Astrocyte (in vitro differentiated cells and primary cell): Measurements from ENCODE around the gene IL21R. TPM values are rescaled to one million over a fixed set of nuclear protein-coding genes. Genes with fewer than 3 reads are reported as not detected.
"Not testable (repeated sequence)": the region's sequence is repeated elsewhere in the genome, so short reads cannot be mapped to it uniquely, and the experiment has no call there.

Source experiments
- DNase-seq: peaks from one replicate; pipeline ENCODE4 v3.0.0-alpha.2; 2010; ENCODE audit warnings: low read depth
- FAIRE-seq: peaks from 2 replicates; lab custom pipeline; 2011; peaks lifted over from hg19 to GRCh38; lab: Jason Lieb, UNC
- H2AFZ ChIP-seq: 2 replicates; pipeline ENCODE4 v1.6.0; 2012; ENCODE audit warnings: low read depth, low read length, inconsistent platforms
- H3K27ac ChIP-seq: 2 replicates; pipeline ENCODE4 v1.5.1; 2011; ENCODE audit warnings: low read depth, low read length, inconsistent platforms
- H3K27me3 ChIP-seq: 2 replicates; pipeline ENCODE4 v1.6.0; 2011; ENCODE audit warnings: low read length, inconsistent platforms; ENCODE audit not compliant: insufficient read depth
- H3K36me3 ChIP-seq: 2 replicates; pipeline ENCODE4 v1.5.1; 2011; ENCODE audit warnings: low read length, inconsistent platforms; ENCODE audit not compliant: insufficient read depth
- H3K4me1 ChIP-seq: 2 replicates; pipeline ENCODE4 v1.5.1; 2011; ENCODE audit warnings: low read length, inconsistent platforms; ENCODE audit not compliant: insufficient read depth
- H3K4me2 ChIP-seq: 2 replicates; pipeline ENCODE4 v1.6.0; 2012; ENCODE audit warnings: low read length, inconsistent platforms
- H3K4me3 ChIP-seq: 2 replicates; pipeline ENCODE4 v1.5.1; 2011; ENCODE audit warnings: low read depth, mild to moderate bottlenecking, low read length, inconsistent platforms; ENCODE audit not compliant: insufficient read depth
- H3K79me2 ChIP-seq: 2 replicates; pipeline ENCODE4 v1.6.0; 2012; ENCODE audit warnings: mild to moderate bottlenecking, low read length, inconsistent platforms; ENCODE audit not compliant: insufficient read depth
- H3K9ac ChIP-seq: 2 replicates; pipeline ENCODE4 v1.6.0; 2012; ENCODE audit warnings: mild to moderate bottlenecking, low read length, inconsistent platforms
- H3K9me3 ChIP-seq: 2 replicates; pipeline ENCODE4 v1.5.1; 2012; ENCODE audit warnings: low read depth, mild to moderate bottlenecking, low read length, inconsistent platforms; ENCODE audit not compliant: insufficient read depth
- H4K20me1 ChIP-seq: 2 replicates; pipeline ENCODE4 v1.6.0; 2012; ENCODE audit warnings: low read length, inconsistent platforms; ENCODE audit not compliant: insufficient read depth
- H3K27ac Mint-ChIP-seq: one replicate; pipeline ENCODE4 v1.8.0; 2021; ENCODE audit warnings: mild to moderate bottlenecking, mixed read lengths; ENCODE audit not compliant: unreplicated experiment
- H3K27me3 Mint-ChIP-seq: one replicate; pipeline ENCODE4 v1.8.0; 2021; ENCODE audit warnings: low read depth, mixed read lengths; ENCODE audit not compliant: unreplicated experiment
- H3K36me3 Mint-ChIP-seq: one replicate; pipeline ENCODE4 v1.8.0; 2021; ENCODE audit warnings: low read depth, mixed read lengths; ENCODE audit not compliant: unreplicated experiment
- H3K4me1 Mint-ChIP-seq: one replicate; pipeline ENCODE4 v1.8.0; 2021; ENCODE audit warnings: low read depth, mixed read lengths; ENCODE audit not compliant: unreplicated experiment
- H3K4me3 Mint-ChIP-seq: one replicate; pipeline ENCODE4 v1.8.0; 2021; ENCODE audit warnings: mild to moderate bottlenecking, moderate library complexity, mixed read lengths; ENCODE audit not compliant: unreplicated experiment
- H3K9me3 Mint-ChIP-seq: one replicate; pipeline ENCODE4 v1.8.0; 2021; ENCODE audit warnings: mild to moderate bottlenecking, mixed read lengths; ENCODE audit not compliant: unreplicated experiment
- EZH2 ChIP-seq: IDR thresholded peaks from 2 replicates; pipeline ENCODE4 v1.6.1; 2012; ENCODE audit warnings: mild to moderate bottlenecking, low read length, inconsistent platforms; ENCODE audit not compliant: insufficient read depth
- total RNA-seq: library from RNA; stranded (reverse); gene quantifications from 2 replicates; pipeline ENCODE4 v1.2.1, GENCODE V29; 2021
- TF ChIP-seq, protein P1 (sequence below): IDR thresholded peaks from 2 replicates; pipeline ENCODE4 v1.5.1; 2011; ENCODE audit warnings: low read depth, mild to moderate bottlenecking, inconsistent platforms, low read length, moderate library complexity; ENCODE audit not compliant: insufficient read depth

The IL21R gene
- total RNA-seq, 1 donor from 2014 or later = 1.8 TPM

DNA sequence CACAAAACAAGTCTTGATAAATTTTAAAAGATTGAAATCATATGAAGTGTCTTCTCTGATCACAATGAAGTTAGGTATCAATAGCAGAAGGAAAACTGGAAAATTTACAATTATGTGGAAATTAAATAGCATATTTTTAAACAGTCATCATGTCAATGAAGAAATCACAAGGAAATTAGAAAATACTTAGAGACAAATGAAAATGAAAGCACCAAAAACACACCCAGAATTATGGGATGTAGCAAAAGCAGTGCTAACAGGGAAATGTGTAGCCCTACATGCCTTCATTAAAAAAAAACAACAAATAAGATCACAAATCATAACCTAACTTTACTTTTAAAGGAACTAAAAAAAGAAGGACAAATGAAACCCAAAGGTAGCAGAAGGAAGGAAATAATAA lies 7.5 kb upstream of the IL21R start:
- Histone ChIP-seq H3K4me3 (no peak overlapping the region), H3K9me3 (peaks cover 3% of the 10 kb centered on the region), H3K27ac (no peak overlapping the region), H3K9ac (no peak overlapping the region), H3K79me2 (no peaks in the 10 kb centered on the region), H2AFZ (no peak overlapping the region), H3K36me3 (no peaks in the 10 kb centered on the region), H3K4me1 (no peaks in the 10 kb centered on the region), H4K20me1 (no peaks in the 10 kb centered on the region), H3K4me2 (no peak overlapping the region), H3K27me3 (peaks cover 3% of the 10 kb centered on the region)
- peaks cover 11% of the 10 kb centered on the region for H3K9me3 Mint-ChIP-seq
- no peak for FAIRE-seq
- H3K27me3 Mint-ChIP-seq = peaks cover 5% of the 10 kb centered on the region
- no peak for DNase-seq
- H3K36me3 Mint-ChIP-seq = no peaks in the 10 kb centered on the region
- peaks cover 3% of the 10 kb centered on the region for H3K4me1 Mint-ChIP-seq
- TF ChIP-seq, protein P1, sequence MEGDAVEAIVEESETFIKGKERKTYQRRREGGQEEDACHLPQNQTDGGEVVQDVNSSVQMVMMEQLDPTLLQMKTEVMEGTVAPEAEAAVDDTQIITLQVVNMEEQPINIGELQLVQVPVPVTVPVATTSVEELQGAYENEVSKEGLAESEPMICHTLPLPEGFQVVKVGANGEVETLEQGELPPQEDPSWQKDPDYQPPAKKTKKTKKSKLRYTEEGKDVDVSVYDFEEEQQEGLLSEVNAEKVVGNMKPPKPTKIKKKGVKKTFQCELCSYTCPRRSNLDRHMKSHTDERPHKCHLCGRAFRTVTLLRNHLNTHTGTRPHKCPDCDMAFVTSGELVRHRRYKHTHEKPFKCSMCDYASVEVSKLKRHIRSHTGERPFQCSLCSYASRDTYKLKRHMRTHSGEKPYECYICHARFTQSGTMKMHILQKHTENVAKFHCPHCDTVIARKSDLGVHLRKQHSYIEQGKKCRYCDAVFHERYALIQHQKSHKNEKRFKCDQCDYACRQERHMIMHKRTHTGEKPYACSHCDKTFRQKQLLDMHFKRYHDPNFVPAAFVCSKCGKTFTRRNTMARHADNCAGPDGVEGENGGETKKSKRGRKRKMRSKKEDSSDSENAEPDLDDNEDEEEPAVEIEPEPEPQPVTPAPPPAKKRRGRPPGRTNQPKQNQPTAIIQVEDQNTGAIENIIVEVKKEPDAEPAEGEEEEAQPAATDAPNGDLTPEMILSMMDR = no peak
- TF ChIP-seq EZH2 = no peak
- no peak overlapping the region for H3K4me3 Mint-ChIP-seq
- H3K27ac Mint-ChIP-seq = no peak overlapping the region

DNA sequence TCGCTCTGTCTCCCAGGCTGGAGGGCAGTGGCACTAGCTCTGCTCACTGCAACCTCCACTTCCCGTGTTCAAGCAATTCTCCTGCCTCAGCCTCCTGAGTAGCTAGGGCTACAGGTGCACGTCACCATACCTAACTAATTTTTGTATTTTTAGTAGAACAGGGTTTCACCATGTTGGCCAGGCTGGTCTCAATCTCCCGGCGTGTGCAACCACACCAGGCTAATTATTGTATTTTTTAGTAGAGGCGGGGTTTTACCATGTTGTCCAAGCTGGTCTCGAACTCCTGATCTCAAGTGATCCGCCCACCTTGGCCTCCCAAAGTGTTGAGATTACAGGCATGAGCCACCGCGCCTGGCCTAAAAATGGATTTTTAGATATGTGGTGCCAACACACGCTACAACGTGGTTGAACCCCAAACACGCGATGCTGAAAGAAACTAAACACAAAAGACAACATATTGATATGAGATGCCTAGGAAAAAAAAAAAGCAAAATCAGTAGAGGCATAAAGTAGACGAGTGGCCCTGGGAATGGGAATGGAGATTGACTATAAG lies 3.6 kb upstream of the IL21R start:
- not testable (repeated sequence) for H3K4me3 Mint-ChIP-seq, H3K4me3 ChIP-seq, H3K9me3 ChIP-seq, H3K36me3 Mint-ChIP-seq, H2AFZ ChIP-seq, H3K79me2 ChIP-seq, H4K20me1 ChIP-seq, H3K27me3 Mint-ChIP-seq, H3K36me3 ChIP-seq, H3K4me1 Mint-ChIP-seq, H3K4me2 ChIP-seq, H3K27me3 ChIP-seq, H3K27ac ChIP-seq, FAIRE-seq, H3K9ac ChIP-seq, H3K9me3 Mint-ChIP-seq, DNase-seq, H3K27ac Mint-ChIP-seq
- peaks cover 21% of the 10 kb centered on the region for H3K4me1 ChIP-seq

DNA sequence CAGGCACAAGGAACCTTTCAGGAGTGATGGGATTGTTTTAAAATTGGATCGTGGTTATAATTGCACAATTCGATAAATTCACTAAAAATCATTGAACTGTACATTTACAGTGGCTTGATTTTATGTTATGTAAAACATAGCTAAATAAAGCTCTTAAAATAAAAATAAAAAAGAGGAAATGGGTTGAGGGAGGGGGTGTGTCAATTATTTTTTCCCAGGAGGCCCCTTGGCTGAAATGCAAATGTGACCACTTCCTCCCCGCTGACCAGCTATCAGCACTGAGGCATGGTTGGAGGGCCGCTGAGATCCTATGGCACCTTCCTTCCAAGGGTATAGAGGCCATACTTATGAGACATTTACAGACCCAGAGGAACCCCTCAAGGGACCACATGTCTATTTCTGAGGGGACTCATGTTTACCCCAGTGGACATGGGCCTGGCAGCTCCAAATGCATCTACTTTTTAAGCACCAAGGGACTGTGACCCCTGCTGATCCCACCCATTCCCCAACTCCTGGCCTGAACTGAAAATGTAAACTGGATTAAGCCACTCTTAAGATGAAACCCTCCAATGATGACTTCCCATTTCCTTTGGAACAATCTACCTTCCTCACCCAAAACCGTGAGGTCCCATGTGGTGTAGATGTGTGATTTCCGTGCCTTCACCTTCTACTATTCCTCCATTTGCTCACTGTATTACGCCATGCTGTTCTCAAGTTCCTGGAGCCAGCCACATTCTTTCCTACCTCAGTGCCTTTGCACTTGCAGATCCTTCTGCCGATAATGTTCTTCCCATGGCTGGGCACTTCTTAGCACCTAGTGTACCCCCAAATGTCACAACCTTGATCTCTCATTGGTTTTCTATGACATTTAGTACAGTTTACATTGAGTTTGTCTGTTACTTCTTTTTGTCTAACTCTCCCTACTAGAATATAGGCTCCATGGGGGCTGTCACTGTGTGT lies 2.8 kb upstream of the IL21R start:
- no peak overlapping the region for H3K27ac ChIP-seq

More for the DNA sequence above, 2.8 kb upstream of the IL21R start:
- no peaks in the 10 kb centered on the region for H4K20me1 ChIP-seq
- H3K4me3 ChIP-seq = no peak overlapping the region
- Mint-ChIP-seq H3K36me3 (no peaks in the 10 kb centered on the region), H3K27ac (no peak overlapping the region), H3K9me3 (peaks cover 5% of the 10 kb centered on the region), H3K27me3 (no peaks in the 10 kb centered on the region), H3K4me1 (peaks cover 8% of the 10 kb centered on the region), H3K4me3 (no peak overlapping the region)
- FAIRE-seq (no peak), DNase-seq (no peak)
- H3K9ac ChIP-seq = no peak overlapping the region
- H3K4me1 ChIP-seq = peaks cover 21% of the 10 kb centered on the region
- no peaks in the 10 kb centered on the region for H3K9me3 ChIP-seq
- no peaks in the 10 kb centered on the region for H3K36me3 ChIP-seq
- no peaks in the 10 kb centered on the region for H3K79me2 ChIP-seq
- no peak for TF ChIP-seq EZH2
- TF ChIP-seq, protein P1 = no peak
- no peak overlapping the region for H2AFZ ChIP-seq
- no peak overlapping the region for H3K4me2 ChIP-seq
- H3K27me3 ChIP-seq = no peaks in the 10 kb centered on the region
